ENCODE results near the gene LUC7L. TPM values are rescaled to one million over a fixed set of nuclear protein-coding genes. Genes with fewer than 3 reads are reported as not detected.

LUC7L gene
- total RNA-seq, 4 donors from 2014 or later, result 85.1 to 316 (median 153) TPM

DNA sequence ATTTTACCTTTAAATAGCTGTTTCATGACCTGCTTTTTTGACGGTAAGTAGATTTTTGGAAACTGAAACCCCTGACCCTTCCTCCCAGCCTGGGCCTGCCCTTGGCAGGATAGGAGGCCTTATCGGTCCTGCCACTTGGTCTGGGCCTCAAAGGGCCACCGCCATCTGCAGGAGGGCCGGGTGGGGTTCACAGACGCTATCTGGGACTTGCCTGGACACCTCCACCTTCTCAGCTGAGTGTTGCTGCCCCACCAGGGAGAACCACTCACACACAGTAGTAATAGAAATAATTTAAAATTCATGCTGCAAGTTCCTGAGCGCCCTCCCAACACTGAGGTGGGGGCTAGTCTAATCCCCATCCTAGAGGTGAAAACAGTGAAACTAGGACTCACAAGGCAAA is 86.2 kb downstream of the LUC7L start:
- 60 to 79% methylated on average over 1 to 6 of the region's 6 CpGs for WGBS, 2 donors (ENCODE audit: low coverage in 1 of 2)
- Histone ChIP-seq H3K9me3 (no peaks in the 10 kb centered on the region), H3K36me3 (no peaks in the 10 kb centered on the region), H3K27me3 (peaks cover 12% of the 10 kb centered on the region), H3K27ac (no peak overlapping the region), H3K4me1 (peaks cover 0 to 6% (median 2%) of the 10 kb centered on the region in 4 donors), H3K4me3 (no peak overlapping the region)
- in situ Hi-C loops (cut with MboI; ENCODE audit: low pct_ligation_motif_present in 1 of 4, low pct_unique_long_range_greater_than_20kb in 1 of 4, low sequenced_read_pairs in 3 of 4) (no loop called here), intact Hi-C loops (cut with DNase I; ENCODE audit: low total_unique reads) (no loop called here)
- TF ChIP-seq, protein P1, sequence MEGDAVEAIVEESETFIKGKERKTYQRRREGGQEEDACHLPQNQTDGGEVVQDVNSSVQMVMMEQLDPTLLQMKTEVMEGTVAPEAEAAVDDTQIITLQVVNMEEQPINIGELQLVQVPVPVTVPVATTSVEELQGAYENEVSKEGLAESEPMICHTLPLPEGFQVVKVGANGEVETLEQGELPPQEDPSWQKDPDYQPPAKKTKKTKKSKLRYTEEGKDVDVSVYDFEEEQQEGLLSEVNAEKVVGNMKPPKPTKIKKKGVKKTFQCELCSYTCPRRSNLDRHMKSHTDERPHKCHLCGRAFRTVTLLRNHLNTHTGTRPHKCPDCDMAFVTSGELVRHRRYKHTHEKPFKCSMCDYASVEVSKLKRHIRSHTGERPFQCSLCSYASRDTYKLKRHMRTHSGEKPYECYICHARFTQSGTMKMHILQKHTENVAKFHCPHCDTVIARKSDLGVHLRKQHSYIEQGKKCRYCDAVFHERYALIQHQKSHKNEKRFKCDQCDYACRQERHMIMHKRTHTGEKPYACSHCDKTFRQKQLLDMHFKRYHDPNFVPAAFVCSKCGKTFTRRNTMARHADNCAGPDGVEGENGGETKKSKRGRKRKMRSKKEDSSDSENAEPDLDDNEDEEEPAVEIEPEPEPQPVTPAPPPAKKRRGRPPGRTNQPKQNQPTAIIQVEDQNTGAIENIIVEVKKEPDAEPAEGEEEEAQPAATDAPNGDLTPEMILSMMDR (IDR thresholded peaks at IDR 0.05), result no peak
- no peak for TF ChIP-seq EP300 (IDR thresholded peaks at IDR 0.05; ENCODE audit: low read depth)
- TF ChIP-seq POLR2A (IDR thresholded peaks at IDR 0.05), result no peak
- TF ChIP-seq POLR2AphosphoS5 (IDR thresholded peaks at IDR 0.05), result no peak
- DNase-seq, result no peak

DNA sequence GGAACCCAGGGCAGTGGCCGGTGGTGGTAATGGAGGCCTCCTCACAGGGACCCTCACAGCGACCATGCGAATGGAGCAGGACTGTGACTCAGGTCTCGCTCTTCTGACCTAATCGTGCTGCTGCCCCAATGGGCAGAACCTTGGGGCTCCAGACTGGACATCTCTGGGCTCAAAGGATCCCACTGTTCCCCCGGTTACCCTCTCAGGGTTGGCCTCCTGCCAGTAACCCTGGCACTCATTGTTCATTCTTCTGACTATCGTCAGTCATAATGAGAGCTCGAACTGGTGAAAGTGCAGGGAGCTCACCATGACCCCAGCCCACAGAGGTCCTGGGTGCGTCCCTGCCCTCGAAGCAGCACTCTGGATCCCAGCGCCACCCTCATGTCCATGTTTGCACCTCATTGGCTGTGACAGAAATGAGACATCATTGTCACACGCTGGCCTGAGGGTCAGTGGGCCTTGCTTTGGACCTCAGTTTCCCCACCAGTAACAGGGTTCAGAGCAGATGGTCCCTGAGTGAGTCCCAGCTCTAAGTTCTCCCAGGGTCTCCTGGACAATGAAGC is 86.8 kb downstream of the LUC7L start:
- intact Hi-C loops (cut with DNase I; ENCODE audit: low total_unique reads), result no loop called here
- Histone ChIP-seq H3K4me3 (no peak overlapping the region), H3K9me3 (no peaks in the 10 kb centered on the region), H3K27ac (no peak overlapping the region), H3K36me3 (no peaks in the 10 kb centered on the region), H3K27me3 (peaks cover 12% of the 10 kb centered on the region), H3K4me1 (peaks cover 2 to 10% (median 7%) of the 10 kb centered on the region in 4 donors)
- TF ChIP-seq POLR2AphosphoS5 (IDR thresholded peaks at IDR 0.05), result no peak
- TF ChIP-seq, protein P1 (IDR thresholded peaks at IDR 0.05), result no peak
- no peak for TF ChIP-seq EP300 (IDR thresholded peaks at IDR 0.05; ENCODE audit: low read depth)
- no peak for TF ChIP-seq POLR2A (IDR thresholded peaks at IDR 0.05)
- 79% methylated on average over 12 of the region's 12 CpGs; no CpG with 5 or more reads in 1 of the 2 donors for WGBS, 2 donors (ENCODE audit: low coverage in 1 of 2)
- no peak for DNase-seq
- in situ Hi-C loops (cut with MboI; ENCODE audit: low pct_ligation_motif_present in 1 of 4, low pct_unique_long_range_greater_than_20kb in 1 of 4, low sequenced_read_pairs in 3 of 4), result no loop called here

DNA sequence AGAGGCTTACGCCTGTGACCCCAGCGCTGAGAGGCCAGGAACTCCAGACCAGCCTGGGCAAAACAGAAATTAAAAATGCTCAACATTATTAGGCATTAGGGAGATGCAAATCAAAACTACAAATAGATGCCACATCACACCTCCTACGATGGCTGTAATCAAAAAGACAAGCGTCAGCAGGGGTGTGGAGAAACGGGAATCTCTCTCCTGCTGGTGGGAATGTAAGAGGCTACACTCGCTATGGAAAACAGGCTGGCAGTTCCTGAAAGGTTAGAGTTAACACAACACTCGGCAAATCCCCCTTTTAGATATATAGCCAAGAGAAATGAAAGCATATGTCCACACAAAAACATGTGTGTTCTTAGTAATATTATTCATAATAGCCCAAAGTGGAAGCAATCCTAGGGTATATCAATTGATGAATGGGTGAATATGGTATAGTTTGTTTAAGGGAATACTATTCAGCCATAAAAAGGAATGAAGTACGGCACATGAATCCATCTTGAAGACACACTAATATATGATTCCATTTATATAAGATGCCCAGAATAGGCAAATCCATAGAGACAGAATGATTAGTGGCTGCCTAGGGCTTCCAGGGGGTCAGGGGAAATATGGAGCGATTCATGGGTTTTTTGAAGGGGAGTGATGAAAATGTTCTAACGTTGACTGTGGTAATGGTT is 88.9 kb downstream of the LUC7L start:
- in situ Hi-C loops (cut with MboI; ENCODE audit: low pct_ligation_motif_present in 1 of 4, low pct_unique_long_range_greater_than_20kb in 1 of 4, low sequenced_read_pairs in 3 of 4) (no loop called here), intact Hi-C loops (cut with DNase I; ENCODE audit: low total_unique reads) (no loop called here)
- Histone ChIP-seq H3K4me1 (peaks cover 6 to 15% (median 10%) of the 10 kb centered on the region in 4 donors), H3K36me3 (no peaks in the 10 kb centered on the region), H3K27me3 (peaks cover 9% of the 10 kb centered on the region), H3K4me3 (no peak overlapping the region), H3K9me3 (no peaks in the 10 kb centered on the region), H3K27ac (no peak overlapping the region)
- 69 to 78% methylated on average over 10 of the region's 10 CpGs for WGBS, 2 donors (ENCODE audit: low coverage in 1 of 2)
- TF ChIP-seq POLR2AphosphoS5 (IDR thresholded peaks at IDR 0.05) (no peak), POLR2A (IDR thresholded peaks at IDR 0.05) (no peak), EP300 (IDR thresholded peaks at IDR 0.05; ENCODE audit: low read depth) (no peak)
- TF ChIP-seq, protein P1 (IDR thresholded peaks at IDR 0.05), result no peak
- DNase-seq, result no peak

Small RNAs within 50 kb of the gene (small RNA-seq; reads per million reads assigned to genes)
- gene RF00019, result 0 reads per million in 4 donors

Other genes with a start within 250 kb of the LUC7L start
- gene POLR3K, start 175.8 kb downstream of the LUC7L start, total RNA-seq, result 10 to 100 TPM in 1 of 4 donors, 1 to 10 TPM in 2, not detected in 1; 4.6 to 12.7 (median 5.2) TPM
- 10 to 100 TPM in 3 of 4 donors, 1 to 10 TPM in 1; 5.6 to 27.9 (median 20.2) TPM for gene SNRNP25, start 175.6 kb downstream of the LUC7L start, total RNA-seq
- gene RHBDF1, start 156.8 kb downstream of the LUC7L start, total RNA-seq, result 100 to 1,000 TPM in 1 of 4 donors, 10 to 100 TPM in 3; 11.9 to 179 (median 33.8) TPM
- gene MPG, start 151.2 kb downstream of the LUC7L start, total RNA-seq, result 10 to 100 TPM; 22.3 to 63.2 (median 51.2) TPM
- gene NPRL3, start 90.8 kb downstream of the LUC7L start, total RNA-seq, result 10 to 100 TPM; 12.8 to 99.5 (median 22.6) TPM
- not detected for gene HBZ, start 76.8 kb downstream of the LUC7L start, total RNA-seq
- gene HBM, start 63.5 kb downstream of the LUC7L start, total RNA-seq, result not detected
- 10 to 100 TPM in 1 of 4 donors, 1 to 10 TPM in 2, not detected in 1; 1.8 to 10.8 (median 7.0) TPM for gene HBA2, start 56.6 kb downstream of the LUC7L start, total RNA-seq
- 1 to 10 TPM in 1 of 4 donors, not detected in 3; 4.4 TPM for gene HBA1, start 52.8 kb downstream of the LUC7L start, total RNA-seq
- not detected for gene HBQ1, start 49.0 kb downstream of the LUC7L start, total RNA-seq
- 100 to 1,000 TPM in 2 of 4 donors, 10 to 100 TPM in 2; 55.4 to 328 (median 112) TPM for gene FAM234A, start 5.4 kb upstream of the LUC7L start, total RNA-seq
- 10 to 100 TPM in 1 of 4 donors, 1 to 10 TPM in 3; 2.0 to 24.3 (median 6.7) TPM for gene RGS11, start 46.5 kb upstream of the LUC7L start, total RNA-seq
- under 1 TPM in 1 of 4 donors, not detected in 3; 0.95 TPM for gene ARHGDIG, start 51.1 kb upstream of the LUC7L start, total RNA-seq
- gene PDIA2, start 53.7 kb upstream of the LUC7L start, total RNA-seq, result 1 to 10 TPM in 1 of 4 donors, under 1 TPM in 2, not detected in 1; 0.55 to 2.6 (median 0.79) TPM
- 10 to 100 TPM; 41.4 to 73.7 (median 58.7) TPM for gene AXIN1, start 123.3 kb upstream of the LUC7L start, total RNA-seq
- 10 to 100 TPM; 24.7 to 81.2 (median 53.0) TPM for gene MRPL28, start 141.1 kb upstream of the LUC7L start, total RNA-seq
- 100 to 1,000 TPM; 105 to 300 (median 179) TPM for gene PGAP6, start 152.5 kb upstream of the LUC7L start, total RNA-seq
- gene NME4, start 167.8 kb upstream of the LUC7L start, total RNA-seq, result 10 to 100 TPM; 37.5 to 82.3 (median 58.1) TPM
- 100 to 1,000 TPM in 2 of 4 donors, 10 to 100 TPM in 2; 65.7 to 148 (median 108) TPM for gene DECR2, start 172.4 kb upstream of the LUC7L start, total RNA-seq
- 10 to 100 TPM; 21.6 to 56.5 (median 42.2) TPM for gene RAB11FIP3, start 196.2 kb upstream of the LUC7L start, total RNA-seq